ENCODE measurements around the gene MRGPRE. TPM values are rescaled to one million over a fixed set of nuclear protein-coding genes. Genes with fewer than 3 reads are reported as not detected.

MRGPRE gene
- total RNA-seq, 1 experiment from 2014 or later, result not detected

GRCh38 chr11:3222003-3222855 is 10.0 kb downstream of the MRGPRE start:
- Histone ChIP-seq H4K20me1 (ENCODE audit: insufficient read depth) (no peaks in the 10 kb centered on the region), H3K27ac (no peak overlapping the region), H3K36me3 (ENCODE audit: low read depth) (no peaks in the 10 kb centered on the region), H3K9me2 (ENCODE audit: insufficient read depth) (no peaks in the 10 kb centered on the region), H3F3A (ENCODE audit: insufficient read depth, low read depth) (no peaks in the 10 kb centered on the region), H3K4me1 (replicated peaks; ENCODE audit: insufficient read depth) (no peaks in the 10 kb centered on the region), H3K4me2 (no peak overlapping the region), H3K27me3 (ENCODE audit: insufficient read depth, low read depth) (peaks cover 32% of the 10 kb centered on the region), H2AFZ (no peak overlapping the region), H3K4me3 (no peak overlapping the region), H3K79me2 (ENCODE audit: low read depth) (no peaks in the 10 kb centered on the region), H3K9me3 (ENCODE audit: insufficient read depth, low read depth) (no peaks in the 10 kb centered on the region)
- BruUV-seq (replicated peaks), result no TSS peak
- DNase-seq, result no peak
- intact Hi-C loops (cut with micrococcal nuclease; ENCODE audit: unreplicated experiment), result no loop called here
- CTCF ChIA-PET, result interaction anchor here (0.8 kb wide), 1 partner anchor 186 kb away, joined by 3 read pairs; no protein-coding TSS in a partner anchor
- POLR2A ChIA-PET (ENCODE audit: unreplicated experiment), result no interaction called here
- no peak for TF ChIP-seq CTCF (conservative IDR thresholded peaks at IDR 0.05)

GRCh38 chr11:3221408-3222002 is 10.7 kb downstream of the MRGPRE start:
- BruUV-seq (replicated peaks), result no TSS peak
- Histone ChIP-seq H3K9me2 (ENCODE audit: insufficient read depth) (no peaks in the 10 kb centered on the region), H3K36me3 (ENCODE audit: low read depth) (no peaks in the 10 kb centered on the region), H3F3A (ENCODE audit: insufficient read depth, low read depth) (no peaks in the 10 kb centered on the region), H4K20me1 (ENCODE audit: insufficient read depth) (no peaks in the 10 kb centered on the region), H3K4me3 (no peak overlapping the region), H3K79me2 (ENCODE audit: low read depth) (no peaks in the 10 kb centered on the region), H3K4me1 (replicated peaks; ENCODE audit: insufficient read depth) (no peaks in the 10 kb centered on the region), H3K4me2 (no peak overlapping the region), H3K9me3 (ENCODE audit: insufficient read depth, low read depth) (no peaks in the 10 kb centered on the region), H3K27me3 (ENCODE audit: insufficient read depth, low read depth) (peaks cover 32% of the 10 kb centered on the region), H2AFZ (no peak overlapping the region), H3K27ac (no peak overlapping the region)
- ChIA-PET POLR2A (ENCODE audit: unreplicated experiment) (interaction anchor here (0.6 kb wide), 1 partner anchor 142 kb away, joined by 3 read pairs; no protein-coding TSS in a partner anchor), CTCF (no interaction called here)
- intact Hi-C loops (cut with micrococcal nuclease; ENCODE audit: unreplicated experiment), result no loop called here
- no peak for TF ChIP-seq EZH2 (IDR thresholded peaks at IDR 0.05; ENCODE audit: low read depth)
- no peak for TF ChIP-seq CTCF (conservative IDR thresholded peaks at IDR 0.05)
- DNase-seq, result no peak

- Histone ChIP-seq H3K9me3 (ENCODE audit: insufficient read depth, low read depth) (no peaks in the 10 kb centered on the region), H3K79me2 (ENCODE audit: low read depth) (no peaks in the 10 kb centered on the region), H4K20me1 (ENCODE audit: insufficient read depth) (no peaks in the 10 kb centered on the region), H3K36me3 (ENCODE audit: low read depth) (no peaks in the 10 kb centered on the region), H3F3A (ENCODE audit: insufficient read depth, low read depth) (no peaks in the 10 kb centered on the region), H3K4me2 (no peak overlapping the region), H3K27ac (no peak overlapping the region), H3K4me3 (no peak overlapping the region), H2AFZ (no peak overlapping the region), H3K4me1 (replicated peaks; ENCODE audit: insufficient read depth) (no peaks in the 10 kb centered on the region), H3K27me3 (ENCODE audit: insufficient read depth, low read depth) (peaks cover 32% of the 10 kb centered on the region), H3K9me2 (ENCODE audit: insufficient read depth) (no peaks in the 10 kb centered on the region)
- ChIA-PET POLR2A (ENCODE audit: unreplicated experiment) (interaction anchor here (0.6 kb wide), 1 partner anchor 142 kb away, joined by 3 read pairs; no protein-coding TSS in a partner anchor), CTCF (no interaction called here)
- intact Hi-C loops (cut with micrococcal nuclease; ENCODE audit: unreplicated experiment), result no loop called here
- DNase-seq, result no peak
- no TSS peak for BruUV-seq (replicated peaks)
- TF ChIP-seq CTCF (conservative IDR thresholded peaks at IDR 0.05) (no peak), EZH2 (IDR thresholded peaks at IDR 0.05; ENCODE audit: low read depth) (no peak)
Measured at GRCh38 chr11:3220521-3221407, 11.5 kb downstream of the MRGPRE start.

Data from PC-9 (cell line).